GOT3 (cell line): ENCODE results near the gene NFIX.

Source experiments
- DNase-seq: peaks from one replicate; lab custom pipeline; 2025; ENCODE audit warnings: mixed read lengths; lab: John Stamatoyannopoulos, UW

NFIX gene

DNA sequence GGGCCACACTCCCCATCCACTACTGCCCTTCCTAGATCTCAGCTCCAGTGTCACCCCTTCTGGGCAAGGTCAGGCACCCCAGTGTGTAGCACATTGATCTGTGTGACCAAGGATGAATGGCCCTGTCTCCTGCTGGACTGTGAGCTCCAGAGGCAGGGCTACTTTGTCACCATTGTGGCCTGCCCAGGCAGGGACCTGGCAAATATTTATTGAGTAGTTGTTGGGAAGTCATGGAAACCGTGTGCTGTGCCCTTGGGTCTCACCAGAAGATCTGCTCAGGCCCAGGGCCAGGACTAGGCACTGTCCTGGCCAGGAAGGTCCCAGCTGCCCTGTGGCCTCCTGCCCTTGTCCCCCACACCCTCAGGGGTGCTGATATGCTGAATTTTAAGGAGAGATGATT is 133.3 kb downstream of the NFIX start:
- no peak for DNase-seq

DNA sequence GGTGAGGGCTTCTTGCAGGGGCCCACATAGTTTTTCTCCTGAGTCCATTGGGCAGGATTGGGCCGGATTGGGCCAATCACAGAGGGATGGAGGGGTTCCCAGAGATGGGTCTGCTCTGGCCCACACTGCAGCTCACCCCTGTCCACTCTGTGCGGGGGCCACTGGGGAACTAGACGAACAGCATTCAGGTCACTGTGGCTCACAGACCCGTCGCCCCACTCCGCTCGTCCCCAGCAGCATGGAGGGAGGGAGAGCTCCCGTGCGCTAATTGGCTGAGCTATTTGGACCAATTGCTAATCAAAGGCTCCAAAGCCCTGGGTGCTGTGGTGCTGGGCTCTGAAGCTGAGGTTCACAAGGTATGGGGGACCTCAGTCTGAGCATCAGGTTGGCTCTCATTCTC is 134.1 kb downstream of the NFIX start:
- DNase-seq = no peak

DNA sequence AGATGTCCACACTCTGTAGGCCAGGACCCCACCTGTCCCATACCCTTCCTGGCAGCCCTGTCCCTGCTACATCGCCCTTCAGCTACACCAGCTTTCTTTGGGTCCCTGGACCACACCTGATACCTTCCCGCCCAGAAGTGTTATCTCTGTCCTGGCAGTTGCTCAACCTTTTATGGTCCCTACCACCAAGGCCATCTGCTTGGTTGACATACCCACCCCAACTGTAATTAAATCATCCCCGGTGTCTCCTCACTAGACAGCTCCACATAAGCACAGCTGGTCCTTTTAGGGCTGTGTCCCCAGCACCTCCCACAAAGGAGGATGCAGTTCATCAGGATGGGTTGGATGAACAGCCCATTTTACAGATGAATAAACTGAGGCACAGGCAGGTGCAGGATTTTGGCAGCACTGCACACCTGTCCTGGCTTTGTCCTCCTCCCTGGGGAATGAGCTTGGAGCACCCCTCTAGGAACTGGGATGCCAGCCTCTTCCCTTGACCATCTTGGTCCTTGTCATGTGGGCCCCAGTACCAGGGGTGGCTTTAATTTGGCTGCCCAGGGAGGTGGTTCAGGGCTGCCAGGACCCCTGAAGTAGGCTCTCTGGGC is 135.7 kb downstream of the NFIX start:
- DNase-seq = no peak

DNA sequence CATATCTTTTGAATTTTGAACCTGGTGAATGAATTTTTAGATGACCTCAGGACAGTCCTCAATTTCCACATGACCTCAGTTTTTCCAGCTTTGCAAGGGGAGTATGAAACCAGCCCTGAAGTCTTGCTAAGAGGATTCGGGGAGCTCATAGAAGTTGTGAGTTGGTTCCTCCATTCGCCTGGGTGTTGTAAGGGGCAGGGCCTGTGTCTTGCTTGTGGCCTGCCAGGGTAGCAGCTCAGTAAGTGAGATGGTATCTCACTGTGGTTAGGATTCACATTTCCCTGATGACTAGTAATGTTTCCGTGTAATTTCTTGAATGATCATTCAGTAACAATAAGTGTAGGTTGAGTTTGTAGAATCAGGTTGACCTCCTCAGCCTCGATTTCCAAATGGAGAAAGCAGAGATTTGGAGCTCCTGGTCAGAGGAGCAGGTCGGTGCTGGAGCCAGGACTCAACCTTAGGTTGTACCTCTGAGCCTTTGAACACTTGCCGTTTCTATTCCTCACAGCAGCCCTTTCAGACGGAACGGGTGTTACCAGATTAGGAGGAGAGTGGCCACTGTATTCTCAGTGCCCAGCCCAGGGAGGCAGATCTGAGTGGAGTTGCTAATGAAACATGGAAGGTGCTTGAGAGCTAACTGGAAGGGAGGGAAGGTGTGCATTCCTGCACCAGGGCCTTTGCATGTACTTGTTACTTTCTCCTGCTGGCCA is 137.4 kb downstream of the NFIX start:
- peak; percentile 19 for DNase-seq

DNA sequence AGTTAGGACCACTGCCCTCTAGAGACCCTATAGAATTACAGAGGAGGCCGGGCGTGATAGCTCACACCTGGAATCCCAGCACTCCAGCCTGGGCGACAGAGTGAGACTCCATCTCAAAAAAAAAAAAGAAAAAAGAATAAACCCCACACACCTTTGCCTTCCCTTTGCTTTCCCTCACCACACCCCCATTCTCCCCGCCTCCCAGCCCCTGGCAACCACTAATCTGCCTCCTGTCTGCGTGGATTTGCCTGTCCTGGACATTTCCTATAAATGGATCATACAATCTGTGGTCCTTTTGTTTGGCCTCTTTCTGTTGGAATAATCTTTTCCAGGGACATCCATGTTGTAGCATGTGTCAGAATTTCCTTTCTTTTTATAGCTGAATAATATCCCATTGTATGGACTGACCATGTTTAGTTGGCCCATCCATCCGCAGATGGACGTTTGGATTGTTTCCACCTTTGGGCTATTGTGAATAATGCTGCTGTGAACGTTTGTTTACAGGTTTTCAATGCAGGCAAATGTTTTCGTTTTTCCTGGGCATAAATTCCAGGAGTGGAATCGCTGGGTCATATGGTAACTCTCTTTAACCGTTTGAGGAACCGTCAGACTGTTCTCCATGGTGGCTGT is 138.1 kb downstream of the NFIX start:
- no peak for DNase-seq

DNA sequence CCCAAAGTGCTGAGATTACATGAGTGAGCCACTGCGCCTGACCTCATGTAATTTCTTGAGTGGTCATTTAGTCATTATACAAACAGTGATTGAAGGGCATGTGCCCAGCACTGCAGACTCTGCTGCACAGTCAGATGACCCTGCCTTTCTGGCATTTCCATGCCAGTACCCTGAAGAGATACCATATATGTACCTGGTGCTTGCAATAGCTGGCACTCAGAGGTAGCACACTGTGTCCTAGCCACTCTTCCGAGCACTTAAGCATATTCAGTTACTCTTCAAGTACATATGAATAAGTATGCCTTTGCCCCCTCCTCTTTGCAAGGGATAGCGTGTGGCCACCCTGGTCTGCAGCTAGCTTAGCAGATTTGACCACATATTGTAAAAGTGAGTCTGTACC is 139.4 kb downstream of the NFIX start:
- DNase-seq = no peak

DNA sequence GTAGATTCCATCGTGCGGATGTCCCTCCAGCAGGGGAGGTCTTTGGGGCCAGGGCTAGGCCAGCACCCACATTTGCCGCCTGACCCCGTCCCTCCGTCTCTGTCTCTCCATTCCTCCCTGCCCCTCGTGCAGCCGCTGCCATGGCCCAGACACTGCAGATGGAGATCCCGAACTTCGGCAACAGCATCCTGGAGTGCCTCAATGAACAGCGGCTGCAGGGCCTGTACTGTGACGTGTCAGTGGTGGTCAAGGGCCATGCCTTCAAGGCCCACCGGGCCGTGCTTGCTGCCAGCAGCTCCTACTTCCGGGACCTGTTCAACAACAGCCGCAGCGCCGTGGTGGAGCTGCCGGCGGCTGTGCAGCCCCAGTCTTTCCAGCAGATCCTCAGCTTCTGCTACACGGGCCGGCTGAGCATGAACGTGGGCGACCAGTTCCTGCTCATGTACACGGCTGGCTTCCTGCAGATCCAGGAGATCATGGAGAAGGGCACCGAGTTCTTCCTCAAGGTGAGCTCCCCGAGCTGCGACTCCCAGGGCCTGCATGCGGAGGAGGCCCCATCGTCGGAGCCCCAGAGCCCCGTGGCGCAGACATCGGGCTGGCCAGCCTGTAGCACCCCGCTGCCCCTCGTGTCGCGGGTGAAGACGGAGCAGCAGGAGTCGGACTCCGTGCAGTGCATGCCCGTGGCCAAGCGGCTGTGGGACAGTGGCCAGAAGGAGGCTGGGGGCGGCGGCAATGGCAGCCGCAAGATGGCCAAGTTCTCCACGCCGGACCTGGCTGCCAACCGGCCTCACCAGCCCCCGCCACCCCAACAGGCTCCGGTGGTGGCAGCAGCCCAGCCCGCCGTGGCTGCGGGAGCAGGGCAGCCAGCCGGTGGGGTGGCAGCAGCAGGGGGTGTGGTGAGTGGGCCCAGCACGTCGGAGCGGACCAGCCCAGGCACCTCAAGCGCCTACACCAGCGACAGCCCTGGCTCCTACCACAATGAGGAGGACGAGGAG is 140.1 kb downstream of the NFIX start:
- DNase-seq = no peak

DNA sequence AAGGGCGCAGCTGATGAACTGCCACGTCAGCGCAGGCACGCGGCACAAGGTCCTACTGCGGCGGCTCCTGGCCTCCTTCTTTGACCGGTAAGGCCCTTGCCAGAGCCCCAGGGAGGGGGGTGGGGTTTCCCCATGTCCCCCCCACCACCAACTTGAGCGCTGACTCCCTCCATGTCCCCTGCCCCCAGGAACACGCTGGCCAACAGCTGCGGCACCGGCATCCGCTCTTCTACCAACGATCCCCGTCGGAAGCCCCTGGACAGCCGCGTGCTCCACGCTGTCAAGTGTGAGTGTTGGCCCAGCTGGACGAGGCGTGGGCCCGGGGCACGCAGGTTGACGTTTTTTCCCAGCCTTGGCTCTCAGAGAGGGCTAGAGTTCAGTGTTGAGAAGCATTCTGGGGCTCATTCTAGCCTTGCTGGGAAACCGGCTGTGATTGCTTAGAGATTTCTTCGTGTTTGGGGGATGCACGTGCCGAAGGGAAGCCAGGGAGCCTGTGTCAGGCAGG is 142.1 kb downstream of the NFIX start:
- no peak for DNase-seq

DNA sequence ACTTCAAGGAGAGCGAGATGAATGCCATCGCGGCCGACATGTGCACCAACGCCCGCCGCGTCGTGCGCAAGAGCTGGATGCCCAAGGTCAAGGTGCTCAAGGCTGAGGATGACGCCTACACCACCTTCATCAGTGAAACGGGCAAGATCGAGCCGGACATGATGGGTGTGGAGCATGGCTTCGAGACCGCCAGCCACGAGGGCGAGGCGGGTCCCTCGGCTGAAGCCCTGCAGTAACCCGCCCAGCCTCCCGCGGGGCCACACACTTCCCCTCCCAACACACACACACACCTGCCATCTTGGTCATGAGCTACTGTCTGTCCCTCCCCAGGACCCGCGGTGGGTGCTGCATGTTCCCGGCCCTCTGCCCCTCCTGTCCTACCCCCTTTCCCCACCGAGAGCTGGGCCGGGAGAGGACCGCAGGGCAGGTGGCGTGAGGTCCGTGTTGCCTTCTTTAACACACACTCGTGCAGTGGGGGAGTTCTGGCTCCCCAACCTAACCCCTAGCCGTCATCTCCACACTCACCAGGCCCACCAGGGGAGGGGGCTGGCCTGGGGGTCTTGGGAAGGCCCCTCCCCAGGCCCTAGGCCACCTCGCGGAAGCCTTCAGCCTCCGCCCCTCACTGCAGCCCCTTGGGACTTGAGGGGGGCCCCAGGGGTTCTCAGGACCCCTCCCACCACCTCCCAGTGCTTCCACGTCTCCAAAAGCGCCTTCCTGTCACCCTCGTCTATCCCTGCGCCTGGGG is 143.1 kb downstream of the NFIX start:
- DNase-seq = no peak

DNA sequence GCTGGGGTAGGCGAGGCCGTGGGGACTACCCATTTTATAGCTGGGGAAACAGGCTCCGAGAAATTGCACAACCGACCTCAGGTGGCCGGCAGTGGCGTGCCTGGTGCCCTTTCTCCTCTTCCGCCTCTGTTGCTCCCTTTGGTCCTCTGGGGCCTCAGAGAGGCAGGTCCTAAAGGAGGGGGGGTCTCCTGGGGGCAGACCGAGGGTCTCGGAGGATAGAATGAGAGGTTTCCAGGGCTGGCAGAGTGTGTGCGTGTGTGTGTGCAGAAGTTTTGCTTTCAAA is 143.6 kb downstream of the NFIX start:
- DNase-seq = no peak

DNA sequence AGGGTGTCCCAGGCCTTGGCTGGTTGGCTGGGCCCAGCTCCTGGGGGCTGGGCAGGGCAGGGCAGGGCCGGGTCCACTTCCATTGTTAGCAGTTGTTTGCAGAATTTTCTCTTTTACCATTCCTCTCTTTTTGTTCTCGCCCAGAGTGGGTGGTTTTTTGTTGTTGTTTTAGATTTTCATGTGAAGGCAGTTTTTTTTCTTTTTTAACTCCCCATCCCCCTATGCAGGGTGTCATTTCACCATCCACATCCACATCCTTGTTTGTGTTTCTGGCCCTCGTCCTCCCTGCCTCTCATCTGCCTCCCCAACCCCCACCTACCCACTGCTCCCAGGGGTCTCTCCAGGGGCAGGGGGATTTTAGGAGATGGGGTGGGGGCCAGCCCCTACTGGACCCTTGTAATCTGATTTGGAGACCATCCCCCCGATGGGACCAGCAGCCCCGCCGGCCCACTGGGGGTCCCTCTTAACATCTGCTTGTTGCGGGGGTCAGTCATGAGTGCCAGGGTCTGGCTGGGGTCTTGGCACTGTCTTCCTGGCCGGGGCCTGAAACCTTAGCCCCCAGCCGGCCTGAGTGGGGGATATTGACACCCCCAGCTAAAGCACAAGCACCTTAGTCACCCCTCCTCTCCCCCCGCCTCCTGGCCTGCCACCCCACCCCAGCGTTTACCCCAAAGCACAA is 144.5 kb downstream of the NFIX start:
- no peak for DNase-seq

DNA sequence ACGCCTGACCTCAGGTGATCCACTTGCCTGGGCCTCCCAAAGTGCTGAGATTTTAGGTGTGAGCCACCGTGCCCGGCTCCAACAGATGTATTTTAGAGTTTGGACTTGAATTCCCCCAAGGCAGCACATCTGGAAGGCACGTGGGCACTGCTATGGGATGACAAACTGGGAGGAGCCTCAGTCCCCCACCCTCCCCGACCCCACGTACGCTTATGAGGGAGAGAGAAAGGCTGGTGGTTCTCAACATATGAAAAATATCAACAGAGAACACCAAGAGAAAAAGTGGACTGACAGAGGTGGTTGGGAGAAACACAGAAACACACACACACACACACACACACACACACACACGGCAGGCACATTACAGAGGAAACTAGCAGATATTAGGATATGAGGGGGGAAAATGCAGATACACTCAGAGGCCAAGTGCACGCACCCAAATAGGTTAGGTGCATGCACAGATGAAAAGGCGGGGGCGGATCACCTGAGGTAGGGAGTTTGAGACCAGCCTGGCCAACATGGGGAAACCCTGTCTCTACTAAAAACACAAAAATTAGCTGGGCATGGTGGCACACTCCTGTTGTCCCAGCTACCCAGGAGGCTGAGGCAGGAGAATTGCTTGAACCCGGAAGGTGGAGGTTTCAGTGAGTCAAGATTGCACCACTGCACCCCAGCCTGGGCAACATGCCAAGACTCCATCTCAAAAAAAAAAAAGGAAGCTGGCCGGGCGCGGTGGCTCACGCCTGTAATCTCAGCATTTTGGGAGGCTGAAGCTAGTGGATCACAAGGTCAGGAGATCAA is 151.7 kb downstream of the NFIX start:
- DNase-seq = no peak
